GM18907 (cell line): ENCODE data around the gene MED14.

Experiments
- ATAC-seq: cut with Tn5 transposase; IDR thresholded peaks from one replicate; pipeline ENCODE4 v1.9.1; 2021; ENCODE audit warnings: mild to moderate bottlenecking, moderate library complexity; ENCODE audit not compliant: unreplicated experiment

Gene MED14

GRCh38 chrX:40615976-40616375 lies 119.4 kb downstream of the MED14 start:
- no peak for ATAC-seq

GRCh38 chrX:40612511-40612910 lies 122.8 kb downstream of the MED14 start:
- no peak for ATAC-seq

GRCh38 chrX:40607381-40607780 lies 128.0 kb downstream of the MED14 start:
- no peak for ATAC-seq

DNA sequence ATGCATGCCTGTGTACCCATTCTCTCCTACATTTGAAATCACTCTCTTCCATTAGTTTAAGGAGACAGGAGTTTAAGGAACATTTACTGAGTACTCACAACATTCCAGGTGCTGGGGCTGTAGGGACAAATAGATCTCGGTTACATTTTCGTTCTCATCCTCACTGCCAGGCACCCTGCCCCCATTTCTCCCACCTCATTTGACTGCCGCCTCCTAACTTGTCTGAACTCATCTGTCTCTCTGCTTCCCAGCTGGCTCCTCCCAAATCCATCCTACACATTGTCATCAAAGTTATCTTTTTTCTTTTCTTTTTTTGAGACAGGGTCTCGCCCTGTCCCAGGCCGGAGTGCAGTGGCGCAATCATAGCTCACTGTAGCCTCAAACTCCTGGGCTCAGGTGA lies 131.9 kb downstream of the MED14 start:
- no peak for ATAC-seq
